GM18519 (cell line): ENCODE data around the gene PRPF8.
"Not testable (repeated sequence)": the region's sequence is repeated elsewhere in the genome, so short reads cannot be mapped to it uniquely, and the experiment has no call there.

Experiments
- ATAC-seq: cut with Tn5 transposase; IDR thresholded peaks from one replicate; pipeline ENCODE4 v1.9.1; 2021; ENCODE audit warnings: mild to moderate bottlenecking, moderate library complexity; ENCODE audit not compliant: unreplicated experiment, low FRiP score

PRPF8 gene

GRCh38 chr17:1695365-1695764, 10.7 kb upstream of the PRPF8 start:
- no peak for ATAC-seq

- ATAC-seq, result no peak
Observed at GRCh38 chr17:1693339-1693738, 8.7 kb upstream of the PRPF8 start.

GRCh38 chr17:1690544-1691221, 6.0 kb upstream of the PRPF8 start:
- ATAC-seq, result no peak

- not testable (repeated sequence) for ATAC-seq
Observed at GRCh38 chr17:1688405-1688804, 3.7 kb upstream of the PRPF8 start.

GRCh38 chr17:1686086-1686485, 1.4 kb upstream of the PRPF8 start:
- no peak for ATAC-seq

GRCh38 chr17:1683459-1683858, 1.2 kb downstream of the PRPF8 start:
- no peak for ATAC-seq

GRCh38 chr17:1676401-1676800, 8.3 kb downstream of the PRPF8 start:
- no peak for ATAC-seq

- ATAC-seq, result no peak
Observed at GRCh38 chr17:1673041-1673785, 11.5 kb downstream of the PRPF8 start.

- not testable (repeated sequence) for ATAC-seq
Observed at GRCh38 chr17:1663934-1664333, 20.7 kb downstream of the PRPF8 start.

GRCh38 chr17:1661045-1661444, 23.6 kb downstream of the PRPF8 start:
- no peak for ATAC-seq

- no peak for ATAC-seq
Observed at GRCh38 chr17:1658100-1658499, 26.6 kb downstream of the PRPF8 start.

GRCh38 chr17:1653735-1654134, 30.9 kb downstream of the PRPF8 start:
- ATAC-seq, result no peak

- not testable (repeated sequence) for ATAC-seq
Observed at GRCh38 chr17:1652794-1653193, 31.9 kb downstream of the PRPF8 start.

GRCh38 chr17:1651559-1651844, 33.2 kb downstream of the PRPF8 start:
- no peak for ATAC-seq

GRCh38 chr17:1650731-1651558, 33.7 kb downstream of the PRPF8 start:
- no peak for ATAC-seq

- no peak for ATAC-seq
Observed at GRCh38 chr17:1649844-1650501, 34.7 kb downstream of the PRPF8 start, which contains the start of gene RILP. Gene RILP (minus strand): TSS chr17:1649866. CDS start chr17:1649804, 62 bp downstream.

GRCh38 chr17:1648963-1649843, 35.5 kb downstream of the PRPF8 start:
- ATAC-seq, result peak; percentile 43

- peak; percentile 41 for ATAC-seq
Observed at GRCh38 chr17:1648173-1648962, 36.3 kb downstream of the PRPF8 start.

GRCh38 chr17:1647802-1648171, 36.9 kb downstream of the PRPF8 start:
- ATAC-seq, result no peak
